Brain microvascular endothelial cell (primary cell): ENCODE data around the gene FAXC.

Experiments
- DNase-seq: peaks from one replicate; pipeline ENCODE4 v3.0.0-alpha.2; 2020
- H3K27ac ChIP-seq: fragments of 250-450 bp; sonication (Bioruptor Pico); 2 replicates; pipeline ENCODE4 v1.5.1; 2020; ENCODE audit warnings: mild to moderate bottlenecking, moderate library complexity
- H3K27me3 ChIP-seq: fragments of 250-450 bp; sonication (Bioruptor Pico); replicated peaks from 2 replicates; pipeline ENCODE4 v1.5.1; 2020; ENCODE audit warnings: mild to moderate bottlenecking
- H3K36me3 ChIP-seq: fragments of 250-450 bp; sonication (Bioruptor Pico); replicated peaks from 2 replicates; pipeline ENCODE4 v1.5.1; 2020; ENCODE audit warnings: mild to moderate bottlenecking
- H3K4me3 ChIP-seq: 2 replicates; pipeline ENCODE4 v1.5.1; 2011; ENCODE audit warnings: low read depth, mild to moderate bottlenecking, control low read depth, low read length, moderate library complexity
- in situ Hi-C: cut with HindIII; loops from 2 replicates; pipeline ENCODE4 v1.10.0; 2017; ENCODE audit warnings: low sequenced_read_pairs, low pct_ligation_motif_present
- TF ChIP-seq, protein P1 (sequence below): IDR thresholded peaks from 2 replicates; pipeline ENCODE4 v1.5.1; 2011; ENCODE audit warnings: low read depth, mild to moderate bottlenecking, moderate library complexity, low read length, control low read depth, inconsistent platforms; ENCODE audit errors: missing control alignments

FAXC gene

DNA sequence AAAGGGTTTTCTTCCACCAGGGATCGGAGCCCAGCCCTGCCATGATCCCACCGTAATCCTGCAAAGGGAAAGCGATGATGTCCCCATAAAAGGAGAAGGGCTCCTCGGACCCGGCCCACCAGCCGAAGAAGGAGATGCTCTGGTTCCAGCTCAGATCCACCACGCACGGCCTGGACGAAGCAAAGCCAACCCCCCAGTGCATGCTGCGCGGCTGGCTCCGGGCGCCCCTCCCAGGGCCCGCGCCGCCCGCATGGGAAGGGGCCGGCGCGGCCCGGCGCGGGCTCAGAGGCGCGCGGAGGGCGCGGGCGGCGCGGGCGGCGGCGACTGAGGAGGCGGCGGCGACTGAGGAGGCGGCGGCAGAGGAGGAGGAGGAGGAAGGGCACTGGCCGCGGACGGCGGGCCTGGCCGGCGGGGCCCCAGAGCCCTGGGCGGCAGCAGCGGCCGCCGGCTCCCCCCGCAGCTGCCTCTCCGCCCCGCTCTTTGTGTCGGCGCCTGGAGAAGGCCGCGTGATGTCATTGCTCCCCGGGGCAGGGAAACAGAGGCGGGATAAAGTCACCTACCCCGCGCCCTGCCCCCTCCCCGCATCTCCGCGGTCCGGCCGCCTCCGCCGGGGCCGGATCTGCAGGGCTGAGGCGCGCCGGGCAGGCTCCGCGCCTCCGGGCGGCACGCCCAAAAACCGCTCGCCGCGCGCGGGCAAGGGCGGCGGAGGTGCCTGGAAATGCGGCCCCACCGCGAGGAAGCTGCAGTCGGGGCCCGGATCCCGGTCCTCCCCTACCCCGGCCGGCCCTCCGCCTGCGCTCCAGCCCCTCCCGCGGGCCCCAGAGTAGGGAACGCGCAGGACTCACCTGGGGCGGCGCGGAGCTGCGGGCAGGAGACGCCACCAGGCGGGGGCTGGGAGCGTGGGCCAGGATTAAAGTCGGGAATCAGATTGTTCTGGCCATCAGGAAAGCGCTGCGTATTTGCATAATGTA lies at the start of gene FAXC:
FAXC (minus strand) TSS at position 504 of the 971 bp plus-strand sequence; CDS start at position 202, 302 bp downstream.
- Histone ChIP-seq H3K4me3 (peak within 1 kb of the TSS; percentile 65), H3K27ac (no peak within 1 kb of the TSS), H3K36me3 (no peaks in the 10 kb centered on the region), H3K27me3 (no peaks in the 10 kb centered on the region)
- in situ Hi-C loops = no loop called here
- TF ChIP-seq, protein P1, sequence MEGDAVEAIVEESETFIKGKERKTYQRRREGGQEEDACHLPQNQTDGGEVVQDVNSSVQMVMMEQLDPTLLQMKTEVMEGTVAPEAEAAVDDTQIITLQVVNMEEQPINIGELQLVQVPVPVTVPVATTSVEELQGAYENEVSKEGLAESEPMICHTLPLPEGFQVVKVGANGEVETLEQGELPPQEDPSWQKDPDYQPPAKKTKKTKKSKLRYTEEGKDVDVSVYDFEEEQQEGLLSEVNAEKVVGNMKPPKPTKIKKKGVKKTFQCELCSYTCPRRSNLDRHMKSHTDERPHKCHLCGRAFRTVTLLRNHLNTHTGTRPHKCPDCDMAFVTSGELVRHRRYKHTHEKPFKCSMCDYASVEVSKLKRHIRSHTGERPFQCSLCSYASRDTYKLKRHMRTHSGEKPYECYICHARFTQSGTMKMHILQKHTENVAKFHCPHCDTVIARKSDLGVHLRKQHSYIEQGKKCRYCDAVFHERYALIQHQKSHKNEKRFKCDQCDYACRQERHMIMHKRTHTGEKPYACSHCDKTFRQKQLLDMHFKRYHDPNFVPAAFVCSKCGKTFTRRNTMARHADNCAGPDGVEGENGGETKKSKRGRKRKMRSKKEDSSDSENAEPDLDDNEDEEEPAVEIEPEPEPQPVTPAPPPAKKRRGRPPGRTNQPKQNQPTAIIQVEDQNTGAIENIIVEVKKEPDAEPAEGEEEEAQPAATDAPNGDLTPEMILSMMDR = peak; percentile 37
- DNase-seq = no peak

DNA sequence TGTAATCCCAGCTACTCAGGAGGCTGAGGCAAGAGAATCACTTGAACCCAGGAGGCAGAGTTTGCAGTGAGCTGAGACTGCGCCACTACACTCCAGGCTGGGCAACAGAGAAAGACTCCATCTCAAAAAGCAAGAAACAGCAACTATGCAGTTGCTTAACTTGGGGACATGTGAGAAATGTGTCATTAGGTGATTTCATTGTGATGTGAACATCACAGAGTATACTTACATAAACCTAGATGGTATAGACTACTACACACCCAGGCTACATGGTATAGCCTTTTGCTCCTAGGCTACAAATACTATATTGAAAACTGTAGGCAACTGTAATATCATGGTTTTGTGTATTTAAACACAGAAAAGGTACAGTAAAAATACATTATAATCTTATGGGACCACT lies 47.8 kb upstream of the FAXC start:
- Histone ChIP-seq H3K36me3 (peaks cover 22% of the 10 kb centered on the region), H3K27me3 (no peaks in the 10 kb centered on the region), H3K27ac (no peak overlapping the region), H3K4me3 (no peak overlapping the region)
- in situ Hi-C loops = no loop called here
- no peak for DNase-seq
- TF ChIP-seq, protein P1 = no peak

- TF ChIP-seq, protein P1 = no peak
- peaks cover 6% of the 10 kb centered on the region for H3K36me3 ChIP-seq
- H3K27ac ChIP-seq = peak within 1 kb of the TSS; percentile 90
- no peaks in the 10 kb centered on the region for H3K27me3 ChIP-seq
- peak within 1 kb of the TSS; percentile 92 for H3K4me3 ChIP-seq
- DNase-seq = peak; percentile 73
- in situ Hi-C loops = no loop called here
Observed at GRCh38 chr6:99393698-99394531, 44.4 kb upstream of the FAXC start, which contains the start of gene COQ3. COQ3 (minus strand) TSS chr6:99394195; CDS start chr6:99394179, 16 bp downstream.

DNA sequence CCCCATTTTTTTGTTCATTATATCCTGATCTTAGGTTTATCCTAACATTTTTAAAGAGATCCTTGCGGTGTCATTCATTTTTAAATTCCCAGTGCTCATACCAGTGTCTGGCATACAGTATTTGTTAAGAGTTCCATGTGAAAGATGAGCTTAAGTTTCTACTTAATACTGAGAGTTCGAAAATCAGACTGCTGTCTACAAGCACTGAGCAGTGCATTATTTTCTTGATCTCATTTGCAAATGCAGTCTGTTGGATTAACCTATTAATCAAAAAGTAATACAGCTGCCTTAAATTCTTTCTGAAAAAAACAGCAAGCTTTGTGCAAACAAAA lies 43.9 kb upstream of the FAXC start:
- in situ Hi-C loops = no loop called here
- Histone ChIP-seq H3K27ac (peak overlapping the region; percentile 90), H3K36me3 (peaks cover 6% of the 10 kb centered on the region), H3K4me3 (peak overlapping the region; percentile 92), H3K27me3 (no peaks in the 10 kb centered on the region)
- TF ChIP-seq, protein P1 = no peak
- DNase-seq = no peak

- no peak for DNase-seq
- TF ChIP-seq, protein P1 = no peak
- Histone ChIP-seq H3K36me3 (no peaks in the 10 kb centered on the region), H3K4me3 (no peak overlapping the region), H3K27ac (no peak overlapping the region), H3K27me3 (no peaks in the 10 kb centered on the region)
- in situ Hi-C loops = no loop called here
Observed at GRCh38 chr6:99390896-99391295, 41.4 kb upstream of the FAXC start.
